NCI-H2081 treated with DMSO at 0.1 percent for 48 hours (cell line): Measurements from ENCODE around the gene UBE2E2.

Experiments used
- DNase-seq: peaks from one replicate; lab custom pipeline; 2025; lab: John Stamatoyannopoulos, UW

UBE2E2 gene

GRCh38 chr3:23389089-23389488 is 186.0 kb downstream of the UBE2E2 start:
- DNase-seq: peak; percentile 15

GRCh38 chr3:23389686-23390085 is 186.6 kb downstream of the UBE2E2 start:
- DNase-seq: no peak

- no peak for DNase-seq
Observed at GRCh38 chr3:23390446-23390845, 187.3 kb downstream of the UBE2E2 start.

GRCh38 chr3:23390989-23391553 is 187.9 kb downstream of the UBE2E2 start:
- DNase-seq: no peak

GRCh38 chr3:23395115-23395514 is 192.0 kb downstream of the UBE2E2 start:
- no peak for DNase-seq

GRCh38 chr3:23396746-23397145 is 193.6 kb downstream of the UBE2E2 start:
- no peak for DNase-seq

GRCh38 chr3:23399221-23399620 is 196.1 kb downstream of the UBE2E2 start:
- DNase-seq: no peak

GRCh38 chr3:23402728-23403492 is 199.8 kb downstream of the UBE2E2 start:
- DNase-seq: no peak

- DNase-seq: no peak
Observed at GRCh38 chr3:23404246-23404645, 201.1 kb downstream of the UBE2E2 start.

GRCh38 chr3:23405081-23405480 is 202.0 kb downstream of the UBE2E2 start:
- DNase-seq: no peak

- no peak for DNase-seq
Observed at GRCh38 chr3:23406601-23407000, 203.5 kb downstream of the UBE2E2 start.

GRCh38 chr3:23418026-23418425 is 214.9 kb downstream of the UBE2E2 start:
- no peak for DNase-seq

- no peak for DNase-seq
Observed at GRCh38 chr3:23421811-23422516, 218.8 kb downstream of the UBE2E2 start.

- no peak for DNase-seq
Observed at GRCh38 chr3:23422517-23422851, 219.4 kb downstream of the UBE2E2 start.

GRCh38 chr3:23425410-23425809 is 222.3 kb downstream of the UBE2E2 start:
- DNase-seq: no peak

- DNase-seq: no peak
Observed at GRCh38 chr3:23430781-23431398, 227.8 kb downstream of the UBE2E2 start.

- no peak for DNase-seq
Observed at GRCh38 chr3:23431764-23432163, 228.6 kb downstream of the UBE2E2 start.

- DNase-seq: no peak
Observed at GRCh38 chr3:23435318-23435717, 232.2 kb downstream of the UBE2E2 start.

GRCh38 chr3:23435904-23436303 is 232.8 kb downstream of the UBE2E2 start:
- DNase-seq: no peak

GRCh38 chr3:23437484-23438145 is 234.5 kb downstream of the UBE2E2 start:
- DNase-seq: no peak

- no peak for DNase-seq
Observed at GRCh38 chr3:23438657-23439056, 235.5 kb downstream of the UBE2E2 start.

- DNase-seq: no peak
Observed at GRCh38 chr3:23439080-23439479, 236.0 kb downstream of the UBE2E2 start.
